PC-3 (cell line): ENCODE results near the gene ENPP3. TPM values are rescaled to one million over a fixed set of nuclear protein-coding genes. Genes with fewer than 3 reads are reported as not detected.
A peak's percentile ranks its signal among the peaks of the same experiment; 100 is the strongest.

ENCODE experiments used
- ATAC-seq: fragments of 200-7000 bp; cut with Tn5 transposase; 2 replicates; pipeline ENCODE4 v1.9.1; 2020; ENCODE audit warnings: mild to moderate bottlenecking, moderate library complexity
- BruUV-seq: library from RNA; stranded (reverse); fragments of 400-500 nt; replicated peaks from 2 replicates; lab custom pipeline; 2021; lab: Mats Ljungman, UMichigan
- CTCF ChIA-PET: fragments of 300-600 bp; sonication (Branson Sonifier 250); formaldehyde crosslinking; loops from one replicate; lab custom pipeline; 2022; ENCODE audit warnings: antibody characterized with exemption; lab: Charles Lee
- POLR2A ChIA-PET: fragments of 300-600 bp; sonication (Branson Sonifier 250); formaldehyde crosslinking; loops from one replicate; lab custom pipeline; 2022; ENCODE audit warnings: antibody characterized with exemption; ENCODE audit not compliant: unreplicated experiment; lab: Charles Lee
- DNase-seq: peaks from one replicate; pipeline ENCODE4 v3.0.0-alpha.2; 2015
- H2AFZ ChIP-seq: fragments of 300-600 bp; sonication (generic); 2 replicates; pipeline ENCODE4 v1.6.0; 2016; ENCODE audit warnings: antibody characterized with exemption, low read length
- H3F3A ChIP-seq: fragments of 300-600 bp; sonication (generic); one replicate; pipeline ENCODE4 v1.6.0; 2017; ENCODE audit warnings: antibody characterized with exemption, low read length, control low read depth, mild to moderate bottlenecking; ENCODE audit not compliant: unreplicated experiment
- H3K27ac ChIP-seq: fragments of 300-600 bp; sonication (generic); 2 replicates; pipeline ENCODE4 v1.5.1; 2016; ENCODE audit warnings: mild to moderate bottlenecking, low read length
- H3K27me3 ChIP-seq: fragments of 300-600 bp; sonication (generic); 2 replicates; pipeline ENCODE4 v1.6.1; 2016; ENCODE audit warnings: low read length, mixed read lengths
- H3K36me3 ChIP-seq: fragments of 300-600 bp; sonication (generic); 2 replicates; pipeline ENCODE4 v1.6.1; 2016; ENCODE audit warnings: low read depth, mixed run types, low read length, mixed read lengths
- H3K4me1 ChIP-seq: fragments of 300-600 bp; sonication (generic); 2 replicates; pipeline ENCODE4 v1.5.1; 2016; ENCODE audit warnings: low read length; ENCODE audit not compliant: insufficient read depth
- H3K4me2 ChIP-seq: fragments of 300-600 bp; sonication (generic); 2 replicates; pipeline ENCODE4 v1.6.0; 2016; ENCODE audit warnings: low read length
- H3K4me3 ChIP-seq: fragments of 300-600 bp; sonication (generic); 2 replicates; pipeline ENCODE4 v1.5.1; 2016; ENCODE audit warnings: mild to moderate bottlenecking, low read length, mixed read lengths
- H3K79me2 ChIP-seq: fragments of 300-600 bp; sonication (generic); 2 replicates; pipeline ENCODE4 v1.6.1; 2017; ENCODE audit warnings: low read length, mixed read lengths
- H3K9ac ChIP-seq: fragments of 300-600 bp; sonication (generic); 2 replicates; pipeline ENCODE4 v1.6.0; 2016; ENCODE audit warnings: mild to moderate bottlenecking, low read length
- H3K9me2 ChIP-seq: fragments of 300-600 bp; sonication (generic); replicated peaks from 2 replicates; pipeline ENCODE4 v1.6.1; 2016; ENCODE audit warnings: mixed run types, low read length, mixed read lengths
- H3K9me3 ChIP-seq: fragments of 300-600 bp; sonication (generic); 2 replicates; pipeline ENCODE4 v1.6.1; 2016; ENCODE audit warnings: low read length, mixed read lengths
- H4K20me1 ChIP-seq: fragments of 300-600 bp; sonication (generic); 2 replicates; pipeline ENCODE4 v1.6.1; 2016; ENCODE audit warnings: low read length, mixed read lengths
- EZH2 ChIP-seq: fragments of 300-600 bp; sonication (generic); IDR thresholded peaks from one replicate; pipeline ENCODE4 v1.6.1; 2017; ENCODE audit warnings: antibody characterized with exemption, mild to moderate bottlenecking, low read length; ENCODE audit not compliant: unreplicated experiment
- EZH2phosphoT487 ChIP-seq: fragments of 300-600 bp; sonication (generic); IDR thresholded peaks from 2 replicates; pipeline ENCODE4 v1.6.1; 2018; ENCODE audit warnings: mild to moderate bottlenecking, antibody characterized with exemption, low read length, borderline replicate concordance
- intact Hi-C: fragments of 100-400 bp; cut with micrococcal nuclease; formaldehyde crosslinking; loops from 2 replicates; pipeline ENCODE4 v1.9.0; 2023
- total RNA-seq: library from RNA; depleted of rRNA; stranded (reverse); fragments of >200 nt; gene quantifications from 2 replicates; pipeline ENCODE4 v1.2.3, GENCODE V29; 2014
- TF ChIP-seq, protein P1 (sequence below): fragments of 300-600 bp; sonication (generic); conservative IDR thresholded peaks from 2 replicates; pipeline ENCODE4 v1.5.1; 2017; ENCODE audit warnings: antibody characterized with exemption, low read depth, mild to moderate bottlenecking, low read length

Gene ENPP3
- total RNA-seq, 1 experiment from 2014 or later = 0.18 TPM

DNA sequence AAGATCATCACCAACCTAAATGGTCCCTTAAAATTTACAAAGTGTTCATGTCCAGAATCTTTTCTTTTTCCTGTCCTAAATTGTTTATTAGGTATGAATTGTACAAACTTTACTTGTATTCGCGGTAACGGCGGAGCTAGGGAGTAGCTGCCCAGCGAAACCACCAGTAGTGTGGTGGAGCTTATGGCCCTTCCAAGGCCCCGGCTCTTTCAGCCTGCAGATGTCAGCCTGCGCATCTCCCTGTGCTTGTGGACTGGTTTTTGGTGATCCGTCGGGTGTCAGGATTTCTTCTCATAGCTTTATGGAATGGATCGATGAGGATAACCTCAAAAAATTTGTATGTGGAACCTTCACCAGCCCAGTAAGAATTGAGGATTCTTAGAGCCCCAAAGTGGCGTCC is 143.5 kb downstream of the ENPP3 start:
- Histone ChIP-seq H3K27ac (no peak overlapping the region), H3K4me2 (no peak overlapping the region), H3F3A (no peaks in the 10 kb centered on the region), H3K36me3 (no peaks in the 10 kb centered on the region), H4K20me1 (no peaks in the 10 kb centered on the region), H3K4me1 (no peaks in the 10 kb centered on the region), H3K27me3 (no peaks in the 10 kb centered on the region), H3K4me3 (no peak overlapping the region), H2AFZ (no peak overlapping the region), H3K9me2 (no peaks in the 10 kb centered on the region), H3K9me3 (no peaks in the 10 kb centered on the region), H3K9ac (no peak overlapping the region), H3K79me2 (no peaks in the 10 kb centered on the region)
- TF ChIP-seq, protein P1, sequence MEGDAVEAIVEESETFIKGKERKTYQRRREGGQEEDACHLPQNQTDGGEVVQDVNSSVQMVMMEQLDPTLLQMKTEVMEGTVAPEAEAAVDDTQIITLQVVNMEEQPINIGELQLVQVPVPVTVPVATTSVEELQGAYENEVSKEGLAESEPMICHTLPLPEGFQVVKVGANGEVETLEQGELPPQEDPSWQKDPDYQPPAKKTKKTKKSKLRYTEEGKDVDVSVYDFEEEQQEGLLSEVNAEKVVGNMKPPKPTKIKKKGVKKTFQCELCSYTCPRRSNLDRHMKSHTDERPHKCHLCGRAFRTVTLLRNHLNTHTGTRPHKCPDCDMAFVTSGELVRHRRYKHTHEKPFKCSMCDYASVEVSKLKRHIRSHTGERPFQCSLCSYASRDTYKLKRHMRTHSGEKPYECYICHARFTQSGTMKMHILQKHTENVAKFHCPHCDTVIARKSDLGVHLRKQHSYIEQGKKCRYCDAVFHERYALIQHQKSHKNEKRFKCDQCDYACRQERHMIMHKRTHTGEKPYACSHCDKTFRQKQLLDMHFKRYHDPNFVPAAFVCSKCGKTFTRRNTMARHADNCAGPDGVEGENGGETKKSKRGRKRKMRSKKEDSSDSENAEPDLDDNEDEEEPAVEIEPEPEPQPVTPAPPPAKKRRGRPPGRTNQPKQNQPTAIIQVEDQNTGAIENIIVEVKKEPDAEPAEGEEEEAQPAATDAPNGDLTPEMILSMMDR = no peak
- TF ChIP-seq EZH2 (no peak), EZH2phosphoT487 (no peak)
- no peak for ATAC-seq
- no peak for DNase-seq
- intact Hi-C loops = no loop called here
- POLR2A ChIA-PET = no interaction called here
- no TSS peak for BruUV-seq
- CTCF ChIA-PET = no interaction called here

DNA sequence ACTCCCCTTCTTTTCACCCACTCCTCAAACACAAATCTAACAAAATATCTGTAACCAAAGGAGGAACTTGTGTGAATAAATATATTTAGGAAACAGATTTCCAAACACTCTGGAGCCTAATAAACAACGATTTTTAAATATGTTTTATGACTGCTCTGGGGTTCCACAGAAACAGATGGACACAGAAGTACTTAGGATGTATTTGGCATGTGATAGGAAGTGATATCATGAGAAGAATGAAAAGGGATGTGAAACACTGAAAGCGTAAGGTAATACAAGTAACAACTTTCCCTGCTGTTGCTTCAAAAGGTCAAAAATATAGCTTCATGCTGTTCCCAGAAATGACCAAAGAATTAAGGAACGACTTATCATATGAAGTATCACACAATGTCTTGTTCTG is 144.6 kb downstream of the ENPP3 start:
- no TSS peak for BruUV-seq
- H4K20me1 ChIP-seq = no peaks in the 10 kb centered on the region
- no peak for DNase-seq
- ATAC-seq = no peak
- no peak overlapping the region for H3K4me3 ChIP-seq
- no peaks in the 10 kb centered on the region for H3K27me3 ChIP-seq
- TF ChIP-seq, protein P1 = no peak
- no peak for TF ChIP-seq EZH2
- no peak for TF ChIP-seq EZH2phosphoT487
- H3K79me2 ChIP-seq = no peaks in the 10 kb centered on the region
- intact Hi-C loops = loop anchor here (1.0 kb wide), 1 partner anchor 129 kb away; no protein-coding TSS in a partner anchor
- H3K9me3 ChIP-seq = no peaks in the 10 kb centered on the region
- POLR2A ChIA-PET = no interaction called here
- no peak overlapping the region for H3K4me2 ChIP-seq
- H3K4me1 ChIP-seq = no peaks in the 10 kb centered on the region
- H3F3A ChIP-seq = no peaks in the 10 kb centered on the region
- H3K36me3 ChIP-seq = no peaks in the 10 kb centered on the region
- H3K9me2 ChIP-seq = no peaks in the 10 kb centered on the region
- no peak overlapping the region for H3K27ac ChIP-seq
- H3K9ac ChIP-seq = no peak overlapping the region
- CTCF ChIA-PET = interaction anchor here (0.6 kb wide), 1 partner anchor 178 kb away, joined by 3 read pairs; no protein-coding TSS in a partner anchor
- no peak overlapping the region for H2AFZ ChIP-seq

DNA sequence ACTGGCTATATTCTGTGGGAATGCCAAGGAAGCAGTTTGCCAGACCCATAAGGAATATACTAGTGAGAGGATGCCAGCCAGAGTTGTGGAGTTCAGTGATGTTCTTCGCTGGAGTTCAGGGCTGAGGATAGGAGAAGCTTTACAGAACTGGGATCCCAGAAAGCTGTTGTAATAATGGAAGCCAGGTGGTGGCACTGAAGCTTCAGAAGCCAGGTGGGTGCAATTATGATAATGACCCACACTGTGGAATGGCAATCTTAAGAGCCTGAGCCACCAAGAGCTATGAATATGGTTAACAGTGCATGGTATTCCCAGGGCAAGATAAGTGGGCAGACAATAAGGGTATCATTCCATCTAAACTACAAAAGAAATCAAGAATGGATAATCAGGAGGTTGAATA is 145.7 kb downstream of the ENPP3 start:
- Histone ChIP-seq H3K4me1 (peaks cover 8% of the 10 kb centered on the region), H3K27me3 (no peaks in the 10 kb centered on the region), H3K9ac (no peak overlapping the region), H3K27ac (no peak overlapping the region), H3K4me3 (no peak overlapping the region), H3F3A (no peaks in the 10 kb centered on the region), H4K20me1 (no peaks in the 10 kb centered on the region), H2AFZ (no peak overlapping the region), H3K4me2 (no peak overlapping the region), H3K9me2 (no peaks in the 10 kb centered on the region), H3K9me3 (no peaks in the 10 kb centered on the region), H3K79me2 (no peaks in the 10 kb centered on the region), H3K36me3 (no peaks in the 10 kb centered on the region)
- TF ChIP-seq, protein P1 = peak; percentile 35; the same call in 1 of the 2 replicates
- TF ChIP-seq EZH2phosphoT487 (no peak), EZH2 (no peak)
- peak; percentile 46; the same call in 1 of the 2 replicates for ATAC-seq
- peak; percentile 31 for DNase-seq
- intact Hi-C loops = loop anchor here (1.0 kb wide), 1 partner anchor 128 kb away; no protein-coding TSS in a partner anchor
- CTCF ChIA-PET = interaction anchor here (0.7 to 1.0 kb wide), 3 partner anchors 87 to 133 kb away, joined by 3 to 4 read pairs (median 3); no protein-coding TSS in a partner anchor
- no TSS peak for BruUV-seq
- POLR2A ChIA-PET = no interaction called here
